Right hindlimb (tissue), 1 donor: Measurements from ENCODE around the gene LANCL1.

Source experiments
- DNase-seq: peaks from one replicate; pipeline ENCODE4 v3.0.0-alpha.2; 2018

LANCL1 gene, protein sequence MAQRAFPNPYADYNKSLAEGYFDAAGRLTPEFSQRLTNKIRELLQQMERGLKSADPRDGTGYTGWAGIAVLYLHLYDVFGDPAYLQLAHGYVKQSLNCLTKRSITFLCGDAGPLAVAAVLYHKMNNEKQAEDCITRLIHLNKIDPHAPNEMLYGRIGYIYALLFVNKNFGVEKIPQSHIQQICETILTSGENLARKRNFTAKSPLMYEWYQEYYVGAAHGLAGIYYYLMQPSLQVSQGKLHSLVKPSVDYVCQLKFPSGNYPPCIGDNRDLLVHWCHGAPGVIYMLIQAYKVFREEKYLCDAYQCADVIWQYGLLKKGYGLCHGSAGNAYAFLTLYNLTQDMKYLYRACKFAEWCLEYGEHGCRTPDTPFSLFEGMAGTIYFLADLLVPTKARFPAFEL

DNA sequence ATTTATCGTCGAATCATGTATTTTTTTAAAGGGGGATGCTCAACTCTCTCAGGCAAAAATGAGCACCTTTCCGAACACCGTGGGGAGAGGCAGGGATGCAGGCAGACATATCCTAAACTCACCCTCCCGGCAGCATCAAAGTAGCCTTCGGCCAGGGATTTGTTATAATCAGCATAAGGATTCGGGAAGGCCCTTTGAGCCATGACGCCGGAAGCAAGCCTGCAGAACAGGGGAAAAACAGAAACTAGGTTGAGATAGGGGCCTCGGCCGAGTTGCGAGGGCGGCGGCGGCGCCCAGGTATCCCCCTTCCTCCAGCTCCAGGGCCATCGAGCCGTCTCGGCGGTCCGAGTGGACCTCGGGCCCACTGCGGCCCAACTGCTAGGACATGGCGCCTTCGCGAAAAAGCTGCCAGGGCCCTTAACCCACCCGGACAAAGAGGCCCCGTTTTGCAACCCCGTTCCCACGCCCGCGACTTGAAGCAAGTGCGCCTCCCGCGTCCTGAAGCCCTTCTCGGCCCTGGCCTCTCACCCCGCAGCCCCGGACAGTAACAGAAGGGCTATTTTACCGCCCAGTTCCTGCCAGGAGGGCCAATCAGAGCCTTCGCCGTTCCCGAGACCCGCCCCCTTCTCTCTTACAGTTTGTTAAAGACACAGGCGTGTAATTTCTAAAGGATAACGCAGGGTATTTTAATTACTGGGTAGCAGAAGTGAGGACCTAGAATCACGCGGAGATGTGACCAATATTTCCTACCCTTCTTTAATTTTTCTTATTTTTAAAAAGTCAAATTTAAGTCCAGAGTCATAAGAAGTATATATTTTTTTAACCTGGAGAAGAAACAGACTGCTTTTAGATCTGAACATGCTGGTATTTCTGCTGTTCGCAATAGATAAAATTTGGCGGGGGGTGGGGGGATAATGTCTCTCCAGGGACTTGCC, at the start of gene LANCL1:
TSS of gene LANCL1 (minus strand) at position 566 of the 935 bp plus-strand sequence. CDS start at position 203, 363 bp downstream.
- peak; percentile 93 for DNase-seq

DNA sequence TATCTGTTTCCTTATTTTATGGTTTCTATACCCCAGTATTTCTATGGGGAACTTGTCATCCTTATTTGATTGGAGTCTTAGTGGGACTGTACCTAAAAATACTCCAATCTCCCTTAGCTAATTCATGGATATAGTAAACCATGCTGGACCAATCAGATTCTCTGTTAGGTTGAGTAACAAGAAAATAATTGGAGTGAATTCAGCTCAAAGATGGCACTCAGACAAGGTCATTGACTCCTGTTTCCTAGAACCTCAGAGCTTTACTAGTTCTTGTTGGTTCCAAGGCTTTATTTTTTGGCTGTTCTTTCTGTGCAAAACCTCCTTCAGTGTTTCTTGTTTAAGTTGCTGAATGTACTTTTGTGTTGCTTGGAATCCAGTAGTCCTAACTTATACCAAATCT, 48.0 kb upstream of the LANCL1 start:
- no peak for DNase-seq

DNA sequence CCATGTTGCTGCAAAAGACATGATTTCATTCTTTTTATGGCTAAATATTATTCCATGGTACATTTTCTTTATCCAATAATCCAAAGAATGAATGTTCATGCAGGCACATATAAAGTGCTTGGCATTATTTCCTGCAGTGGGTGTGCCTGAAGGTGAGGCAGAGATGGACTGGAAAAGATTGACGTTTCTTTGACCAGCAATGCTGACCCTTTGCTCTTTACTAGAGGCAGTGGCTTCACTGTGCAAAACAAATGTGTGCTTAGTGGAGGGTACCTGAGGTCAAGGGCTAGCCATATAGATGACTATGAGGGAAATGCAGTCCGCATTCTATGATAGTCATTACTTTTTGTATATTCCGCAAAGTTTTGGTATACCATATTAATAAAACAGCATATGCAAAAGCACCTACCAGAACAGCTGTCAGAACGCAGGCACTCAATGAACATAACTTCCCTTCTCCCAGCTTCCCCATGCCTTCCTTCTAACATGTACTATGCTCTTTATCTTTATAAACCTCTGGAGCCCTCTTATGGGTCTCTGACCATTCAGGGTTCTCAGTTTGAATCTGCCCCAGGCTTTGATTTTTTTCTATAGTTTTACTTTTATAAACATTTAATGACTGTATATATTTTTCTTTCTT, 47.2 kb upstream of the LANCL1 start:
- no peak for DNase-seq

DNA sequence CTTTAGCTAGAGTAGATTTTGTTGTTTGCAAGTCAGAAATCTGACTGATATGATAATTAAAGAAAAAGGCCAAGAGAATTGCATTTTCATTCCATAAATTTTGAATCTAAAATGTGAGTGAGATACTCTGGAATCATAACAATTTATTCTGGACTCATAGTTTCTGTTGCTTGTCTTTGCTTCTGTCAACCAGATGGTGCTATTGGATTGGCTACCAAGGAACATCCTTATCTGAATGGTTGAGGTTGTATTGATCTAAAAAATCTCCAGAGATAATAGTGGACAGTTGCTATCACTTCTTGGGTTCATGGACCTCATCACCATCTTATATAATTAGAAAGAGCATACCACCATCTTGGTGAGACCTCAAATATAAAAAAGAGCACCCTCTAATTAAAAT, 45.8 kb upstream of the LANCL1 start:
- no peak for DNase-seq

DNA sequence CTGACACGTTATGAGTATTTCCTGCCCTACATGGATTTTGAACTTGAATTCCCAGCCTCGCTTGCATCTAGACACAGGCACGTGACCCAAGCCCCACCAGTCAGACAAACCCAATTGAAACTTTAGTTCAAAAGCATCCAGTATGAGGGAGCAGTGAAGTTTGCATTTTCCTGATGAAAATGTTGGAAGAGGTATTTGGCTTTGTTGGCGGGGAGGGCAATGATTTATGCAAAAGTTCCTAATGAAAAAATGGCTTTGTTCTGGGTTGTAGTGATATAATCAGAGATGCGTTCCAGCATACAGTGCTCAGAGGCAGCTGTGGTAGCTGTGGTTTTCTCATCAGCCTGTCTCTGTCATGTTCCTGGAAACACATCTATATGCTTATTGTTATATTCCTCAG, 43.0 kb upstream of the LANCL1 start:
- DNase-seq, result no peak

DNA sequence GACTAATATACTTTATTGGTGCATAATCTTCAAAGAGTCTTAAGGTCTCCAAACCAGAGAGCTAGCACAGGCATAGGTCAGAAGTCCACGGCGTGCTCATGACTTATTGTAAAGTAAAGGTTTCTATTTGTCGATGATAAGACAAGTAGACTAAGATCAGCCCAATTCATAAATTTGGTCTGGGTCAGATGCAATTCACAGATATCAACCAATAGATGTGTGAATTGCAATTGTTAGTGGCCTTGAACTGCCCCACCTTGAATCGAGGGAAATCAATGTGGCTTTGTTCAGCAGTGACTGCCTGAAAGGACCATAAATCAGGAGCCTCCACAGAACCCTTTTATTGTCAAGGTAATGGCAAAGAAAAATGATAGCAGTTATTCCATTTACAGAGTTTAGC, 40.7 kb upstream of the LANCL1 start:
- DNase-seq, result no peak

DNA sequence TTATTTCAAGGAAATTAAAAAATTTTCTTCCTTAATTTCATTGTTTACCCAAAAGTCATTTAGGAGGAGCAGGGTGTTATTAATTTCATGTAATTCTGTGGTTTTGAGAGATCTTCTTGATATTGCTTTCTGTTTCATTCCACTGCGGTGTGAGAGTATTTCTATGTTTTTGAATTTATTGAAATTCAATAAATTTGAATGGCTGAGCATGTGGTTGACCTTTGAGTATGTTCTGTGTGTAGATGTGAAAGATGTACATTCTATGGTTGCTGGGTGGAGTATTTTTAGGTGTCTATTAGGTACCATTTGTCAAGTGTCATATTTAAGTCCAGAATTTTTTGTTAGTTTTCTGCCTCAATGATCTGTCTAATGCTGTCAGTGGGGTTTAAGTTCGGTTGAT, 39.4 kb upstream of the LANCL1 start:
- DNase-seq, result no peak

DNA sequence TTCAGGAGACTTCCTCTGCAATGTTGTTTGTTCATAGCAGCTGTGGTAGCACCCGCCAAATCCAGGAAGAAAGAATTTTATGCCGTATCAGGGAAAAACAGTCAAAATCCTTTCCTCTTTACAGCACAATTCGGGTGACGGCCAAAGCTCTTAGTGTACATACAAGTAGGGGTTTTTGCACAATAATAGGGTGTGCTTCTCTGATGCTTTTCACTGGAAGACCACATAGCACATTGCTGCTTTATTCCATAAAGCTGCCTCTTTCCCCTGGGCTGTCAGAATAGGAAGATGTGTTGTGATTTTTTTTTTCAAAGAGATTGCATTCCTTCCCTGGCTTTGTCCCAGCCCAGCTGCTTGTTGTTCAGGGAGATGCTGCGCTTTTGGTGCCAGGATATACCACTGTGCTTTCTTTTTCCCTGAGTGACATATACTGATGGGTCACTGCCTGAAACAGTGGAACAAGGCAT, 27.2 kb upstream of the LANCL1 start:
- DNase-seq, result peak; percentile 55

DNA sequence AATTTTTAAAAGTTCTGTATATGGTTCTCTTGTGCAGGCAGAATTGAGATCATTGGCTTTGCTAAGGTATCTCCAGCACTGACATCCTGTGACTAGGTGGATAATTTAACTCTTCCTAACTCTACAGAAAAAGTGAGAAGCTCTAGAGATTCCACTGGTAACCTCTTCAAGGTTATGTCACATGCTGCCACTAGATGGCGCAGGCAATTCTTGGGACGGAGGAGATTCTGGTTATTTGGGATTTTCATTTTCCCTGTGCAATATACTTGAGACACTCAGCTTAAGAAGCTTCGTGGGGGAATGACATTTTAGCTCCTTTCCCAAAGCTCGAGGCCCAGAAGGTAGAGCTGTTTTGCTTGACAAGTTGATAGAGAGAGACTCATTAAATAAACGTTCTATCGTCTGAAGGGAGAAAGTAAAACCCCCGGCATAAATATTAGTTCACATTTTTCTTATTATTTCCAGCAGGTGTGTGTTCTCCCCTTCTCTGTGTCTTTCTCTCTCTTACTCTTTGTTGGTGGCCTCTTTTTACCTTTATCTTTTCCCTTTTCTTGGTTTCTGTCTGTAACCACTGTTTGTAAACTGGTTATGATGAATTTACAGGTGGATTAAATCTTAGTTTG, 26.6 kb upstream of the LANCL1 start:
- peak; percentile 49 for DNase-seq

DNA sequence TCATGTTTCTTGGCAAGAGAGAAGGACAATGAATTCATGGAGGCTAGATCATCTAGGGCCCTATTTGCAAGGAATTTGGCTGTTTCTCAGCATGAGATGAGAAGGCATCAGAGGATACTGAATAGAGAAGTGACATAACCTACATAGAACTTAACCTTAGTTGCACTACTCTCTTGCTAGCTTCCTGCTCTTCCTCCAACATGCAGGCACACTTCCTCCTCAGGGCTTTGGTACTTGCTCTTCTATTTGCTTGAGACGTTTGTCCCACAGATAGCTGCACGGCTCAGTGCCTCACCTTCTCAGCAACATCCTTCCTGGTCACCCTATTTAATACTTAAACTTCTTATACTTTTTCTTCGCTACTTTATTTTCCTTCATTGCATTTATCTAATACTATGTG, 20.0 kb upstream of the LANCL1 start:
- DNase-seq, result no peak

DNA sequence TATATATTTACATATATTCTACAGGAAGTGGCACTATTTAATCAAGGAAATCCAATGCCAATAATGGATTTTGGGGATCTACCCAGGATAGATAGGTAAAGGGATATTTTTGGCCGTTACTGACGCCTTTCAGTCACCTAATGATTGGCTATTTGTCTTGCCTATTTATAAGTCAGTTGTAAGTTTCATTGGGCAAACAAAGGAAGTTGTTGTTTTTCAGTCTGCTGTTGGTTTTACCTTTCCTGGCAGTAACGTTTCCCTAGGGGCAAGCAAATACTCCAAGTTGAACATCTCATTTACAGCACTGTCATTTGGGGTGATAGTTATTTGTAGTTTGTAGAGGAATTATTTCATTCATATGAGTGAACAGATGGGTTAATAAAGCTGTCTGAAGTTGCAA, 17.0 kb upstream of the LANCL1 start:
- DNase-seq, result no peak

DNA sequence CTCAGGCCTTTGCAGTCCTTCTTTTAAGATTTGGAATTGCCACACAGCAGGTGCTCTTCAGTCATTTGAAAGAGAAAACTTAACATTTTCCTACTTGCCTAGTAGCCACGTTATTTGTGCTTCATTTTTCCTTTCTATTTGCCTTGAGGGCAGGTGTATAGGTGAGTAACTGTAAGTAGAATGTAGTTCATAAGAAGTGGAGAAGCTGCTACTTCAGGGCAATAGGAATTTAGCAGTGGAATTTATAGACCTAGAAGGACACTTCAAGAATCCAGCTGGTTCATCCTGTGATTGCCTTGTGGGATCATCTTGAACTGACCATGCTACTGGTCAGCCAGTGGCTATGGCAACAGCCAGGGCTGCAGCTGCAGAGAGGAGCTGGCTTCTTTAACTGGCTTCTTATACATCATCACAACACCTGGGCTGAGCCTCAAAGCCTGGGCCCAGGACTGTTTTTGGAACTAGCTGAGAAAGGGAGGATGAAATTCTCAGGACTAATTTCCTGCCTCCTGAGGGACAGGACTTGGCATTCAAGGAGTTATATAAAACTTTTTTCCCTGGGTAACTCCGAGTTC, 5.1 kb upstream of the LANCL1 start:
- DNase-seq, result peak; percentile 73

DNA sequence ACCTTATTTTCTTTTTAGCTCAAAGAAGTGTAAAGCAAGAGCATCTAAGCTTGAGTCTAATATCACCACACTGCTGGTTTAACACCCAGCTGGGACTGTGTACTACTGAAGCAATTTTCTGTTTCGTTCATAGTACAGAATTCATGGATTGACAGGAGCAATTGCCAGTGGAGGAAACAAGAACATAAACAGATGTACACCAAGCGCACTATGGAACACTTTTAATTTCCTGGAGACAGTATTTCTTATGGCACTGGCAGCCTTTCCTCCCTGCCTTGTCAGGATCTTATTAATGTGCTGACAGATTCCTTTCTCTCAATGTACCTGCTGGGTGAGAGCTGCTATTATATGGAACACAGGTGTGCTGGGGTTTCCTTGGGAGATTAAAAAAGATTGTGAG, 4.2 kb upstream of the LANCL1 start:
- DNase-seq, result no peak

DNA sequence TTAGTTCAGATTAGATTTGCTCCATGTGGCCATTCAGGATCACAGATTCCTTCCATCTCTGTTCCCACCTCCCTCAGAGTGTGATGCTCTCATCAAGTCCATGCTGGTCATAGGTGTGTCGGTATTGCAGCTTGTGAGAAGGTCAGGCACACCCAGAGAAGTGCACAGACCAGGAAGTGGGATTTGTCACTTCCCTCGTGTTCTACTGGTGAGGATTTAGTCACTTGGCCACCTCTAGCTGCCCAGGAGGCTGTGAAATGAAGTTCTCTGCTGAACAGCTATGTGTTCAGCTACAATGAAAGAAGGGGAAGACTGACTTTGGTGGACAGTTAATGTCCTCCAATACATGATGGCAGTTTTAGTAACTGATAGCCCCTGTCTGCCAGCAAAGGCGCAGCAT, 3.5 kb upstream of the LANCL1 start:
- DNase-seq, result no peak

DNA sequence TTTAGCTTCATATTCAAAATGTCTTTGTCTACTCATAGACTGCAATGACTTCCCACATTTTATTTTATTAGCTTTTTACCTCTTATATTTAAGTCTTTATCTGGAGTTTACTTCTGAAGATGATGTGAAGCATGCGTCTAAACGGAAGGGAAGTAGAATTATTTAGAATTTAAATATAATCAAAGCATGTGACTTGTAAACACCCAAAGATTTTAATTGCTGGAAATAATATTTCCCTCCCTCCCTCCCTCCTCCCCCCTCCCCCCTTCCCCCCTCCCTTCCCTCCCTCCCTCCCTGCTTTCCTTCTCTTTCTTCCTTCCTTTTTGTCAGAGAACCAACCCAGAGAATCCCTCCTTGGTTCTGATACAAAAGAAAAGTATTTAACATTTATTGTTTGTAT, 2.1 kb upstream of the LANCL1 start:
- no peak for DNase-seq

DNA sequence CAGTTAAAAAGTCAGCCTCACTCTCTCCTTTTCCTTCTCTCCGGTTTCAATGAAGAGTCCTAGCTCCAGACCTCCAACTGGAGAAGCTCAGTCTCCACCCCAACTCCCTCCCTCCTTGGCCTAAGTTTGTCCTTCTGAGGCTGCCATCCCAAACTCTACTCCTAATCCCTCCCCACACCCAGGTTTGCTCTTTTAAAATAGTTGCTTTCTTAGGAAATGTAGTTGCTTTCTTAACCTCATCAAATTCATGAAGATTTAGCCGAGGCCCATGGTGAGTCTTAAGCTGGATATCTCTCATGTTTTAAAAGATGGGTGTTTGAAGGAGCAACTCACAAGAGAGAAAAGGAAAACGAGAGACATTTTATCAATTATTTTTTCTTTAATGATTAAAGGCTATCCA, 937 bp upstream of the LANCL1 start:
- no peak for DNase-seq

DNA sequence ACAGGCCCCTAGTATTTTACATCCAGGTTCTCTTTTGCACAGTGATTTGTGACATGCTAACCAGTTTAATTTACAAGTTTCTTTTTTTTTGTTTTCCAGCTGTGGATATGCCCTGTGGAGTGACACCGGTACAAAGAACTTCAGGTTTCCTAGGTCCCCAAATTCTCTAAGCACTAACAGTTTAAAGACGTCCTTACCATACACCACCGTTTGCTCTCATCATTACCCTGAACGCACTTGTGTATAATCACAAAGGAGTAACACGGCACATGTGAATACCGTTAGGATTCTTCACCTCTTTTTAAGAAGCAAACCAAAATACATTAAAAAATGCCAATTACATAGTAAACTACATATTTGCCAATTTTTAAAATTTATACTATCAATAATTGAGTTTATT, 853 bp downstream of the LANCL1 start:
- no peak for DNase-seq

DNA sequence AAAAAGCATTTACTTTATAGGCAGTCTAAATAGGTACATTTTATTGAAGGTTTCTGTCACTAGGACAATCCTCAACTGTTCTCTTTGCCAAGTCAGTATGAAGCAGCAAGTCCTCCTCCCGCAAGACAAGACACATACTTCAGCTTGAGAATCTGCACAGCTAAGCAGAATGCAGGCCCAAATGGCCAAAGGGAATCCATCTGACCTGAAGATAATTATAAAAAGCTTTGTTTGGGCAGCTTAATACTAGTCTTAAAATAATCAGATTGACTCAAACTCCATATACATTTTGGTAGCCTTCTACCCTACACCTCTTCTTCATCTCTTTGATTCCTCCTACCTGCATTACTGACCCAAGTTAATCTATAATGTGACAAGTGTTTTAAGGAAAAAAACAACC, 1.8 kb downstream of the LANCL1 start:
- no peak for DNase-seq

DNA sequence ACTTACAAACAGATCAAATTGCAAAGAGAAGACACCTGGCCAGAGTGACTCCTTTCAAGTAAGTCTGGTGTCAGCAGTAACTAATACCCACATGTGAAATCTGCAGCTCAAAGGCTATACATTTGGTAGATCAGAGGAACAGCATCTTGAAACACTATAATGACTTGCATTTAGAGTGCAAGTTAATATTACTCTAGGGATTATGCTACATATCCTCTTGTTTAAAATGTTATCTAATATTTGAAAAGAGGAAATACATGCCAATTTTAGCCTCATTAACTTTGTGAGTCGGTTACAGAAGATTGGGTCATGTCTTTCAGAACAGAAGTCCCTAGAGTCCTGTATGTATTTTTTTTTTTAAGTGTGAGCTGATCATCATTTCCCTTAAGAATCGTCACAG, 15.2 kb downstream of the LANCL1 start:
- no peak for DNase-seq

DNA sequence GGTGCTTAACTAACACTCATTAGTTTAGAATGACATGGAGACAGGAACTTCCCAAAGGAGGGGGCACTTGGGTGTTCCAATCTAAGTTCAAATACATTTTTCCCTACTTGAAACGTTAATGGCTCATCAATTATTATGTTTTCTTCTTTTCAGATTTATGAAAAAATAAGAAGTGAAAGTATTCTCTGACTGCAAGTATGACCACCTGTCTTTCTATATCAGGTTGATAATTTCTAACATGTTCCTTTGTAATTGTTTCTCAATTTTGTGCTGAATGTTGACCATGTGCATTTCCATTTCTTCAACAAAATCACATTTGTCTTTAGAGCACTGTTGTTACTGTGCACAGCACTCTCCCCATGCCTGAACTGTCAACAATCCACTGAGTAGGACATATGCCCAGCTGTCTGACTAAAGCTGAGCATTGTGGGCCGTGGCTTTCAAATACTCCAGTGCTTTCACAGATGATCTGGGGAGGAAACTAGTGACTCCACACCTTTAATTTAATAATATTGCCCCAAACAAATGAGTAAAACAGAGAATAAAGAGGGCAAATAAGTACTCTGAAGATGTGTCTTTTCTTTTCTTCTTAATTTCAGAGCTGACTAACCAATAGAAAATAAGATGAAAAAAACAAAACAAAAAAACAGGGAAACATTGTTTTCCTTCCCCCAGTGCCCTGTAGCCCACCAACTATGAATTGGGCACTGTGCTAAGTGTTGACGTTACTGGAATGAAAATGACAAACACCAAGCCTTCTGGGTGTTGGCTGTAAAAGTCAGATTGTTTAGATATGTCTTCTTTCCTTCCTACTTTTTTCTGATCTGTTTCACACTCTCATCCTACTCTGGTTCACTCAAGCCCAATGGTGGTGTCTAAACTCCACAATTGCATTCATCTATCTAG, 16.0 kb downstream of the LANCL1 start:
- DNase-seq, result no peak

DNA sequence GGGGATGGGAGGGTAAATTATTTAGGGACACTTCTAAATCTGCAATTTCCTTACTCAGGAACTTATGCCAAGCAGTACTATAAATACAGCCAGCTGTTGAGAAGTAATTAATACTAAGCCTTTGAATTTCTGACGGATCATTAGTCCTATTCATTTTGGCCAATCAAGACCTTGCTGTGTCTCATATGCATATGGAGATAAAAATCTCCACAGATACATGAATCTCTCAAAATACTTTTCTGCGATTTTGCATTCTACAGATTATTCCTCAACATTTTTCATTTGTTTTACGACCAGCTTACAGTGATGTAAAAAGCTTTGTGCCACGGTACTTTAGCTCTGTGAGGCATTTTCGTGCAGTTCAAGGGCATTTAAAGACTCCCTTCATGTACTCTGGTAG, 16.7 kb downstream of the LANCL1 start:
- no peak for DNase-seq

DNA sequence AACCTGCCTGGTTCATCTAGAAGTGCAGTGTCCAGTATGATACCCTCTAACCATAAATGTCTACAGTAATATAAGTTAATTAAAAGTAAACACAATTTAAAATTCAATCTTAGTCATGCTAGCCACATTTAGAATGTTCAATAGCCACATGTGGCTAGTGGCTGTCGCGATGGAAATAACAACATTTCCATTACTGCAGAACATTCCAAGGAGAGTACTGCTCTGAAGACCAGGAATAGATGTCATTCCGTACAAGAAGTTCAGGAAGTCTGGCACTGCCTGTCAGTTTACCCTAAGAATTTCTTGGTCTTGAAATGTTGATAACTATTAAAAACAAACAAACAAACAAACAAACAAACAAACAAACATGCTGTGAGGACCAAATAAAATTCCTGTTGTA, 17.2 kb downstream of the LANCL1 start:
- no peak for DNase-seq
